RWPE1 (cell line): Measurements from ENCODE around the gene FXYD4.
A peak's percentile ranks its signal among the peaks of the same experiment; 100 is the strongest.

Source experiments
- CTCF ChIA-PET: fragments of 350-600 bp; sonication (Branson Sonifier 250); formaldehyde crosslinking; extraction: SDS; loops from one replicate; lab custom pipeline; 2021; lab: Yijun Ruan, JAX
- POLR2A ChIA-PET: fragments of 400-600 bp; formaldehyde crosslinking; extraction: SDS; loops from one replicate; lab custom pipeline; 2020; ENCODE audit warnings: antibody characterized with exemption; ENCODE audit not compliant: low non-redundant PET; lab: Yijun Ruan, JAX
- DNase-seq: peaks from one replicate; pipeline ENCODE4 v3.0.0; 2012; ENCODE audit warnings: low spot score
- H3K27ac ChIP-seq: fragments of 450-650 bp; 2 replicates; pipeline ENCODE4 v1.5.1; 2017
- CTCF ChIP-seq: fragments of 450-650 bp; conservative IDR thresholded peaks from 2 replicates; pipeline ENCODE4 v1.5.1; 2017; ENCODE audit warnings: low read depth, mild to moderate bottlenecking

Gene FXYD4

GRCh38 chr10:43402176-43402575, 30.7 kb downstream of the FXYD4 start:
- CTCF ChIA-PET, result no interaction called here
- H3K27ac ChIP-seq, result no peak overlapping the region
- no peak for TF ChIP-seq CTCF
- no peak for DNase-seq
- POLR2A ChIA-PET, result no interaction called here

- H3K27ac ChIP-seq, result peak overlapping the region; percentile 48; the same call in 1 of the 2 replicates
- CTCF ChIA-PET, result no interaction called here
- no peak for TF ChIP-seq CTCF
- POLR2A ChIA-PET, result no interaction called here
- DNase-seq, result no peak
Observed at GRCh38 chr10:43402880-43403452, 31.5 kb downstream of the FXYD4 start.

GRCh38 chr10:43403911-43404703, 32.7 kb downstream of the FXYD4 start:
- peak overlapping the region; percentile 68 for H3K27ac ChIP-seq
- ChIA-PET POLR2A (no interaction called here), CTCF (interaction anchor here (0.7 kb wide), 1 partner anchor 11 kb away, joined by 5 read pairs; no protein-coding TSS in a partner anchor)
- TF ChIP-seq CTCF, result no peak
- DNase-seq, result no peak

GRCh38 chr10:43404704-43405084, 33.3 kb downstream of the FXYD4 start:
- ChIA-PET POLR2A (no interaction called here), CTCF (no interaction called here)
- peak overlapping the region; percentile 68 for H3K27ac ChIP-seq
- DNase-seq, result no peak
- TF ChIP-seq CTCF, result no peak

DNA sequence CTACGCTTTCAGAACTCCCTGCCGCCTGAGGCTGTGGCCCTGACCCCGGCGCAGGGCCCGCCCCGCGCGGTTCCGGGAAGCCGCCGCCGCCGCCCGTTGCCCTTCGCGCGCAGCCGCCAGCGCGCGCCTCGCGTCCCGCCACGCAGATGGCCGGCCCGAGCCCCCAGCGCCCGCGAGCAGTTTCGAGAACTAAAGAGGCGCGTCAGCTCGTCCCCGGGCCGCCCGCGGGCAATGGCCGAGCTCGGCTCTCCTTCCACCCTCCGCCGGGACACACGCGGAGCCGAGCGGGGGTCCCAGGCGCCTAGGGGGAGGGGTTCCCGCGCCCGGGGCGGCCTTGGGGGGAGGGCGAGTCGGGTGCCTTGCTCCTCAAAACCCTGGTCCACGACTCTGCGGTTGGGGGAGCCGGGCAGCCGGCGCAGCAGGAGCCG, 35.7 kb downstream of the FXYD4 start:
- no peak for DNase-seq
- TF ChIP-seq CTCF, result no peak
- ChIA-PET CTCF (no interaction called here), POLR2A (interaction anchor here (0.7 to 0.8 kb wide), 2 partner anchors 13 to 25 kb away, joined by 3 to 4 read pairs; no protein-coding TSS in a partner anchor)
- H3K27ac ChIP-seq, result peak overlapping the region; percentile 96

GRCh38 chr10:43407576-43408330, 36.3 kb downstream of the FXYD4 start:
- CTCF ChIA-PET, result interaction anchor here (0.6 kb wide), 1 partner anchor 29 kb away, joined by 3 read pairs; the partner anchor contains the start of gene ZNF487
- H3K27ac ChIP-seq, result peak overlapping the region; percentile 96
- POLR2A ChIA-PET, result interaction anchor here (0.7 to 0.8 kb wide), 2 partner anchors 14 to 24 kb away, joined by 3 to 4 read pairs; no protein-coding TSS in a partner anchor
- TF ChIP-seq CTCF, result peak; percentile 31
- peak; percentile 82 for DNase-seq
